Measurements from ENCODE around the gene POLA1.

Gene POLA1

DNA sequence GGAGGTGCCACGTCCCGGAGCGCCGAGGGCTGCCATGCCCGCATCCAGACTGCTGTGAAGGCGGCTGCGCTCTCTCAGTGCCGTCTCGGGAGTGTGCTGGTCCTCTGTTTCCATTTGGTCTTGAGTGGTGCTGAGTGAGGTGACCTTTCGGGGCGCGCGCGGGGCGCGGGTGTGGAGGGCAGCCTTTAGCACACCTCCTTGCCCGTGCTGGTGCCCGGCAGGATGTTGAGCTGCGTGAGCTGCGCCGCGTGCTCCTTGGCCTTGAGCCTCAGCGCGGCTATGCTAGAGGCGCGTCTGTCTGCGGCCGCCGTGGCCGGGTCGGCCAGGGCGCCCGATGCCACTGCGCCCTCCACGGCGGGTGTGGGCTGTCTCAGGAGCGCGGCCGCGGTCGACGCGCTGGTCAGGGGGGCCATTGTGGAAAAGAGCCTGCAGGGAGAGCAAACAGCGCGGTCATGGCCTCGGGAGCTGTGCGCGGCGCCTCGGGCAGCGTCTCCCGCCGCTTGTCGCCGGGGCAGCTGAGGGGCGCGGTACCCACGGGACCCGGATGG, 310.8 kb downstream of the POLA1 start:
- Histone ChIP-seq H3K27me3 (ENCODE audit: insufficient read depth, poor library complexity, severe bottlenecking) (peaks cover 32% of the 10 kb centered on the region), H3K4me3 (replicated peaks; ENCODE audit: insufficient read depth, low read length) (peak overlapping the region; percentile 25; the same call in 1 of the 2 replicates), H3K27ac (replicated peaks) (no peak overlapping the region)
- TF ChIP-seq, protein P1, sequence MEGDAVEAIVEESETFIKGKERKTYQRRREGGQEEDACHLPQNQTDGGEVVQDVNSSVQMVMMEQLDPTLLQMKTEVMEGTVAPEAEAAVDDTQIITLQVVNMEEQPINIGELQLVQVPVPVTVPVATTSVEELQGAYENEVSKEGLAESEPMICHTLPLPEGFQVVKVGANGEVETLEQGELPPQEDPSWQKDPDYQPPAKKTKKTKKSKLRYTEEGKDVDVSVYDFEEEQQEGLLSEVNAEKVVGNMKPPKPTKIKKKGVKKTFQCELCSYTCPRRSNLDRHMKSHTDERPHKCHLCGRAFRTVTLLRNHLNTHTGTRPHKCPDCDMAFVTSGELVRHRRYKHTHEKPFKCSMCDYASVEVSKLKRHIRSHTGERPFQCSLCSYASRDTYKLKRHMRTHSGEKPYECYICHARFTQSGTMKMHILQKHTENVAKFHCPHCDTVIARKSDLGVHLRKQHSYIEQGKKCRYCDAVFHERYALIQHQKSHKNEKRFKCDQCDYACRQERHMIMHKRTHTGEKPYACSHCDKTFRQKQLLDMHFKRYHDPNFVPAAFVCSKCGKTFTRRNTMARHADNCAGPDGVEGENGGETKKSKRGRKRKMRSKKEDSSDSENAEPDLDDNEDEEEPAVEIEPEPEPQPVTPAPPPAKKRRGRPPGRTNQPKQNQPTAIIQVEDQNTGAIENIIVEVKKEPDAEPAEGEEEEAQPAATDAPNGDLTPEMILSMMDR (IDR thresholded peaks at IDR 0.05; ENCODE audit: insufficient read depth, low read length), result no peak
- TF ChIP-seq POLR2AphosphoS5 (IDR thresholded peaks at IDR 0.05; ENCODE audit: low read depth) (no peak), GABPA (IDR thresholded peaks at IDR 0.05; ENCODE audit: low read depth) (no peak), SPI1 (IDR thresholded peaks at IDR 0.05; ENCODE audit: borderline replicate concordance, low read depth) (no peak)
- TF ChIP-seq, protein P2, sequence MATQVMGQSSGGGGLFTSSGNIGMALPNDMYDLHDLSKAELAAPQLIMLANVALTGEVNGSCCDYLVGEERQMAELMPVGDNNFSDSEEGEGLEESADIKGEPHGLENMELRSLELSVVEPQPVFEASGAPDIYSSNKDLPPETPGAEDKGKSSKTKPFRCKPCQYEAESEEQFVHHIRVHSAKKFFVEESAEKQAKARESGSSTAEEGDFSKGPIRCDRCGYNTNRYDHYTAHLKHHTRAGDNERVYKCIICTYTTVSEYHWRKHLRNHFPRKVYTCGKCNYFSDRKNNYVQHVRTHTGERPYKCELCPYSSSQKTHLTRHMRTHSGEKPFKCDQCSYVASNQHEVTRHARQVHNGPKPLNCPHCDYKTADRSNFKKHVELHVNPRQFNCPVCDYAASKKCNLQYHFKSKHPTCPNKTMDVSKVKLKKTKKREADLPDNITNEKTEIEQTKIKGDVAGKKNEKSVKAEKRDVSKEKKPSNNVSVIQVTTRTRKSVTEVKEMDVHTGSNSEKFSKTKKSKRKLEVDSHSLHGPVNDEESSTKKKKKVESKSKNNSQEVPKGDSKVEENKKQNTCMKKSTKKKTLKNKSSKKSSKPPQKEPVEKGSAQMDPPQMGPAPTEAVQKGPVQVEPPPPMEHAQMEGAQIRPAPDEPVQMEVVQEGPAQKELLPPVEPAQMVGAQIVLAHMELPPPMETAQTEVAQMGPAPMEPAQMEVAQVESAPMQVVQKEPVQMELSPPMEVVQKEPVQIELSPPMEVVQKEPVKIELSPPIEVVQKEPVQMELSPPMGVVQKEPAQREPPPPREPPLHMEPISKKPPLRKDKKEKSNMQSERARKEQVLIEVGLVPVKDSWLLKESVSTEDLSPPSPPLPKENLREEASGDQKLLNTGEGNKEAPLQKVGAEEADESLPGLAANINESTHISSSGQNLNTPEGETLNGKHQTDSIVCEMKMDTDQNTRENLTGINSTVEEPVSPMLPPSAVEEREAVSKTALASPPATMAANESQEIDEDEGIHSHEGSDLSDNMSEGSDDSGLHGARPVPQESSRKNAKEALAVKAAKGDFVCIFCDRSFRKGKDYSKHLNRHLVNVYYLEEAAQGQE (IDR thresholded peaks at IDR 0.05; ENCODE audit: insufficient replicate concordance, low read depth), result no peak
- DNase-seq (ENCODE audit: low read depth in 1 of 2, low spot score in 1 of 2), result no peak

DNA sequence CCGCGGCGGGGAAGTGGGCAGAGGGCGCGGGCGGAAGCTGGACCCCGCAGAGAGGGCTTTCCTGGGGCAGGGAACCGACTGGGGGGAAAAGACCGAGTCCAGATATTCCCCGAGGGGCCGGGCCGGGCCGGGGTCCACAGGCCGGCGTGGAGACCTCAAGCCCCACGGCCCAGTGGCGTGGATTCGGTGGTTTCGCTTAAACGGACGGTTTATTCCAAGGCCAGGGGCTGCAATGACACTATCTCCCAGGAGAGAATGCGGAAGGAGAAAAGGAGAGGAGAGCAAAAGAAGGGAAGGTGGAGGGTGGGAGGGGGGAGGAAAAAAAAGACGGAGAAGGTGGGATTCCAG, 311.3 kb downstream of the POLA1 start:
- no peak for DNase-seq (ENCODE audit: low read depth in 1 of 2, low spot score in 1 of 2)
- Histone ChIP-seq H3K4me3 (replicated peaks; ENCODE audit: insufficient read depth, low read length) (peak overlapping the region; percentile 25), H3K27ac (replicated peaks) (no peak overlapping the region), H3K27me3 (ENCODE audit: insufficient read depth, poor library complexity, severe bottlenecking) (peaks cover 32% of the 10 kb centered on the region)
- TF ChIP-seq, protein P1 (IDR thresholded peaks at IDR 0.05; ENCODE audit: insufficient read depth, low read length), result no peak
- no peak for TF ChIP-seq GABPA (IDR thresholded peaks at IDR 0.05; ENCODE audit: low read depth)
- TF ChIP-seq, protein P2 (IDR thresholded peaks at IDR 0.05; ENCODE audit: insufficient replicate concordance, low read depth), result no peak
- TF ChIP-seq SPI1 (IDR thresholded peaks at IDR 0.05; ENCODE audit: borderline replicate concordance, low read depth), result no peak
- TF ChIP-seq POLR2AphosphoS5 (IDR thresholded peaks at IDR 0.05; ENCODE audit: low read depth), result no peak

DNA sequence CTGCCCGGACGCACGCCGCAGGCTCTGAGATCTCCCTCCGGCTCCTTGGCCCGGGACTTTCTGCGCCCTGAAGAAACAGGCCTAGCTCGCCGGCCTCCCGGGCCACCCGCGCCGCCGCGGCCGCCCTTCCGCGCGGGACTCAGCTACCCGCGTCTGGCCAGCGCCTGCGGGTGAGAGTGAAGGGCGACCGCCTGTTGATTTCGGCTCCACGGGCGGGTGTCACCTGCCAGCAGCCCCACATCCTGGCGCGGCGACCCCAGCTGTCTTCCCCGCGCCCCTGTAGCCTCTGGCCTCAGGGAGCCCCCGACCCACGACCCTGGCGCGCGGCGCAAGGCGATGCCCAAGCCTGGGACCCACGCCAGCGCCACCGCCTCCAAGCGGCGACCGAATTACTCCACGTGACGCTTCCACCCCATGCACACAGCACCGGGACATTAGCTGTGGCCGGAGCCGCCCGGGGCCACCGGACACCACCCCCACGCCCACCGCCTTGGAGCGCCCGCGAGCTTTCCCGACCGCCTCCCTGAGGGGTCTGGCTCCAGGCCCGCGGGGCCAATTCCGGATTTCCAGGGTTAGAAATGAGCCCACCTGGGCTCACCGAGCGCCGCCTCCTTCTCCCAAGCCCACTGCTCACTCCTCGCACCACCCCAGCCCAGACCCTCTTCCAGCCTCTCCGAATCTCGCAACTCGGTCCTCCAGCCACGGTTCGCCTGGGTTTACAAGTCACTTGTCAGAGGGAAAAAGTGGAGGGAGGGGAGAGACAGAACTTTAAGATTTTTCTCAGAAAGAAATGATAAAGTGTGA, 311.9 kb downstream of the POLA1 start:
- H3K4me3 ChIP-seq (replicated peaks; ENCODE audit: insufficient read depth, low read length), result peak overlapping the region; percentile 25
- TF ChIP-seq POLR2AphosphoS5 (IDR thresholded peaks at IDR 0.05; ENCODE audit: low read depth) (no peak), SPI1 (IDR thresholded peaks at IDR 0.05; ENCODE audit: borderline replicate concordance, low read depth) (no peak), GABPA (IDR thresholded peaks at IDR 0.05; ENCODE audit: low read depth) (no peak)
- TF ChIP-seq, protein P1 (IDR thresholded peaks at IDR 0.05; ENCODE audit: insufficient read depth, low read length), result no peak
- TF ChIP-seq, protein P2 (IDR thresholded peaks at IDR 0.05; ENCODE audit: insufficient replicate concordance, low read depth), result no peak
- no peak for DNase-seq (ENCODE audit: low read depth in 1 of 2, low spot score in 1 of 2)
- H3K27ac ChIP-seq (replicated peaks), result no peak overlapping the region
- peaks cover 37% of the 10 kb centered on the region for H3K27me3 ChIP-seq (ENCODE audit: insufficient read depth, poor library complexity, severe bottlenecking)

Measured in HL-60 (cell line).